Hepatocyte (in vitro differentiated cells): ENCODE results near the gene TMED6.
"Not testable (repeated sequence)": the region's sequence is repeated elsewhere in the genome, so short reads cannot be mapped to it uniquely, and the experiment has no call there.

Experiments used
- CTCF ChIP-seq: fragments of 200-600 bp; sonication (generic); IDR thresholded peaks from 2 replicates; pipeline ENCODE4 v1.5.1; 2016; ENCODE audit warnings: antibody characterized with exemption, mild to moderate bottlenecking; ENCODE audit not compliant: poor library complexity
- EZH2 ChIP-seq: fragments of 200-600 bp; sonication (generic); IDR thresholded peaks from 2 replicates; pipeline ENCODE4 v1.6.1; 2016; ENCODE audit warnings: antibody characterized with exemption, mild to moderate bottlenecking, borderline replicate concordance
- EZH2phosphoT487 ChIP-seq: fragments of 200-600 bp; sonication (generic); IDR thresholded peaks from one replicate; pipeline ENCODE4 v1.6.1; 2018; ENCODE audit warnings: antibody characterized with exemption, mild to moderate bottlenecking, low read depth, moderate library complexity; ENCODE audit not compliant: unreplicated experiment, severe bottlenecking

GRCh38 chr16:69296771-69297170 is 54.8 kb downstream of the TMED6 start:
- TF ChIP-seq EZH2phosphoT487, CTCF, EZH2: not testable (repeated sequence)
